H1 (cell line): ENCODE measurements around the gene WBP1. TPM values are rescaled to one million over a fixed set of nuclear protein-coding genes. Genes with fewer than 3 reads are reported as not detected.

ENCODE experiments used
- CHD7 ChIP-seq: fragments of 300-600 bp; sonication (generic); IDR thresholded peaks from 2 replicates; pipeline ENCODE4 v1.7.1; 2012; ENCODE audit warnings: low read length, moderate library complexity, mild to moderate bottlenecking, inconsistent platforms; ENCODE audit not compliant: insufficient replicate concordance
- EP300 ChIP-seq, 2 experiments: IDR thresholded peaks; 1 replicate in 1 of 2; 2 replicates in 1 of 2; pipeline ENCODE4 v1.6.1; 2011 to 2012; ENCODE audit warnings: low read depth in 2 of 2, low read length in 2 of 2, mild to moderate bottlenecking in 2 of 2, borderline replicate concordance in 1 of 2, inconsistent platforms in 1 of 2, moderate library complexity in 1 of 2
- SP2 ChIP-seq: IDR thresholded peaks from 2 replicates; pipeline ENCODE4 v1.6.1; 2012; ENCODE audit warnings: mild to moderate bottlenecking, low read length, inconsistent platforms
- polyA plus RNA-seq, 7 experiments: library from polyadenylated mRNA; depleted of rRNA in 3 of 7; stranded (reverse) in 5 of 7; unstranded in 2 of 7; fragments of >200 nt in 5 of 7; fragments of 200-250 nt in 2 of 7; gene quantifications; 1 replicate in 5 of 7; 2 replicates in 1 of 7; 4 replicates in 1 of 7; pipeline versions ENCODE4 v1.2.1 to v1.2.3, GENCODE V29; 2011 to 2013; ENCODE audit warnings: missing spikeins in 2 of 7, mixed read lengths in 2 of 7
- total RNA-seq: library from RNA; stranded (reverse); fragmentation: NEBNext Ultra II Directional; extraction: Animal tissue kit (Norgen Biotek cat#: 25700); gene quantifications from 2 replicates; pipeline ENCODE4 v1.2.1, GENCODE V29; 2021

WBP1 gene
- total and polyA plus RNA-seq, 2 of the 8 experiments (the other 6 are each of a cell fraction or from before 2014, with no cell fraction given), result 57.2 to 190 TPM

DNA sequence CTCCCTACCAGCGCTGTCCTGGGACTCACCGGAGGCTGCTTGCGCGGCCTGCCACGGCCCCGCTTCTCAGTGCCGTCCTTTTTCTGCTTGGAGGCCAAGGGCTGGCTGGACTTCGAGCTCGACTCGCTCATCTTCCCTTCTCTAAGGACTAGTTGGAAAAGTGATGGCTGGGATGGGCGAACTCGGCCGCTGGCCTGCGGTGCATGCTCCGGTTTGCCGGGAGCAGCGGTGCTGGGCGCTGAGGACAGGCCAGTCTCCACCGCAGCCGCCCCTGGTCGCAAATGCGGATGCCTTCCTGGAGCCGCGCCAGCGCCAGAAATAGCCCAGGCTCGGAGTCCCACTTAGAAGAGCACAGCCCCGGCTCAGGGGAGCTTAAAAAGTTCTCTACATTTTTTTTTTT is 39.9 kb upstream of the WBP1 start (continued):
- TF ChIP-seq CHD7 (no peak), EP300 (IDR thresholded peaks at IDR 0.05; ENCODE audit: borderline replicate concordance in 1 of 2, low read depth in 2 of 2, low read length in 2 of 2) (no peak), SP2 (no peak)
